Measurements from ENCODE around the gene ATF5.

ATF5 gene

GRCh38 chr19:49932731-49933131 lies 3.7 kb downstream of the ATF5 start:
- H3K27me3 ChIP-seq (ENCODE audit: low read length), result no peaks in the 10 kb centered on the region
- H3K9ac ChIP-seq (ENCODE audit: low read length), result no peak overlapping the region
- peaks cover 23% of the 10 kb centered on the region for H3K36me3 ChIP-seq (ENCODE audit: low read length)
- no peak overlapping the region for H3K27ac ChIP-seq (ENCODE audit: low read depth, low read length)
- no peak overlapping the region for H3K4me3 ChIP-seq (ENCODE audit: insufficient read depth, low read length, poor library complexity, severe bottlenecking)
- peaks cover 13% of the 10 kb centered on the region; the same call in 1 of the 2 replicates for H4K20me1 ChIP-seq (ENCODE audit: low read depth, low read length)
- no peak for TF ChIP-seq CTCF (IDR thresholded peaks at IDR 0.05; ENCODE audit: insufficient read depth, low read length, poor library complexity, severe bottlenecking)
- no peak for TF ChIP-seq EZH2phosphoT487 (conservative IDR thresholded peaks at IDR 0.05; ENCODE audit: low read length)
- no peaks in the 10 kb centered on the region for H3K9me3 ChIP-seq (ENCODE audit: insufficient read depth, low read length)
- H3F3A ChIP-seq (ENCODE audit: insufficient read depth), result peaks cover 28% of the 10 kb centered on the region
- peaks cover 33% of the 10 kb centered on the region for H3K79me2 ChIP-seq (ENCODE audit: insufficient read depth, low read length)
- H3K9me2 ChIP-seq (replicated peaks; ENCODE audit: insufficient read depth, low read length), result no peaks in the 10 kb centered on the region
- H2AFZ ChIP-seq (ENCODE audit: low read depth, low read length, severe bottlenecking), result no peak overlapping the region
- no peak overlapping the region for H3K4me2 ChIP-seq (ENCODE audit: low read depth, low read length, poor library complexity, severe bottlenecking)

GRCh38 chr19:49933643-49934042 lies 4.6 kb downstream of the ATF5 start:
- Histone ChIP-seq H3K9me2 (replicated peaks; ENCODE audit: insufficient read depth, low read length) (no peaks in the 10 kb centered on the region), H3K4me2 (ENCODE audit: low read depth, low read length, poor library complexity, severe bottlenecking) (no peak overlapping the region), H3K4me3 (ENCODE audit: insufficient read depth, low read length, poor library complexity, severe bottlenecking) (no peak overlapping the region), H3K27ac (ENCODE audit: low read depth, low read length) (no peak overlapping the region), H3K9ac (ENCODE audit: low read length) (no peak overlapping the region), H3F3A (ENCODE audit: insufficient read depth) (peaks cover 26% of the 10 kb centered on the region), H4K20me1 (ENCODE audit: low read depth, low read length) (peaks cover 13% of the 10 kb centered on the region; the same call in 1 of the 2 replicates), H3K79me2 (ENCODE audit: insufficient read depth, low read length) (peaks cover 24% of the 10 kb centered on the region), H2AFZ (ENCODE audit: low read depth, low read length, severe bottlenecking) (no peak overlapping the region), H3K9me3 (ENCODE audit: insufficient read depth, low read length) (no peaks in the 10 kb centered on the region), H3K27me3 (ENCODE audit: low read length) (no peaks in the 10 kb centered on the region), H3K36me3 (ENCODE audit: low read length) (peaks cover 21% of the 10 kb centered on the region)
- TF ChIP-seq CTCF (IDR thresholded peaks at IDR 0.05; ENCODE audit: insufficient read depth, low read length, poor library complexity, severe bottlenecking), result no peak
- TF ChIP-seq EZH2phosphoT487 (conservative IDR thresholded peaks at IDR 0.05; ENCODE audit: low read length), result no peak

- H3K36me3 ChIP-seq (ENCODE audit: low read length), result peaks cover 7% of the 10 kb centered on the region
- no peaks in the 10 kb centered on the region; the same call in 1 of the 2 replicates for H4K20me1 ChIP-seq (ENCODE audit: low read depth, low read length)
- no peak overlapping the region for H3K4me2 ChIP-seq (ENCODE audit: low read depth, low read length, poor library complexity, severe bottlenecking)
- no peak overlapping the region for H2AFZ ChIP-seq (ENCODE audit: low read depth, low read length, severe bottlenecking)
- peaks cover 12% of the 10 kb centered on the region for H3F3A ChIP-seq (ENCODE audit: insufficient read depth)
- TF ChIP-seq EZH2phosphoT487 (conservative IDR thresholded peaks at IDR 0.05; ENCODE audit: low read length) (no peak), CTCF (IDR thresholded peaks at IDR 0.05; ENCODE audit: insufficient read depth, low read length, poor library complexity, severe bottlenecking) (no peak)
- no peaks in the 10 kb centered on the region for H3K9me3 ChIP-seq (ENCODE audit: insufficient read depth, low read length)
- no peak overlapping the region for H3K27ac ChIP-seq (ENCODE audit: low read depth, low read length)
- H3K27me3 ChIP-seq (ENCODE audit: low read length), result no peaks in the 10 kb centered on the region
- H3K4me3 ChIP-seq (ENCODE audit: insufficient read depth, low read length, poor library complexity, severe bottlenecking), result no peak overlapping the region
- H3K9ac ChIP-seq (ENCODE audit: low read length), result no peak overlapping the region
- H3K9me2 ChIP-seq (replicated peaks; ENCODE audit: insufficient read depth, low read length), result no peaks in the 10 kb centered on the region
- no peaks in the 10 kb centered on the region for H3K79me2 ChIP-seq (ENCODE audit: insufficient read depth, low read length)
Observed at GRCh38 chr19:49936549-49936948, 7.5 kb downstream of the ATF5 start.

All from SU-DHL-6 (cell line).